Measurements from ENCODE around the gene RSRC1. TPM values are rescaled to one million over a fixed set of nuclear protein-coding genes. Genes with fewer than 3 reads are reported as not detected.

Gene RSRC1
- total and polyA plus RNA-seq, 2 of the 8 experiments (the other 6 are each of a cell fraction or from before 2014, with no cell fraction given), result 2.0 to 27.9 TPM

GRCh38 chr3:158210067-158210466, 100.2 kb downstream of the RSRC1 start:
- Histone ChIP-seq H3K23ac (ENCODE audit: insufficient read length) (no peak overlapping the region), H2BK20ac (ENCODE audit: low read length) (no peak overlapping the region), H3K9ac (replicated peaks in 1 of 4; ENCODE audit: extremely low read depth in 1 of 4, low read depth in 3 of 4, low read length in 3 of 4) (no peak overlapping the region), H2AFZ (ENCODE audit: low read length) (no peak overlapping the region), H3K18ac (ENCODE audit: extremely low read depth, low read length) (no peak overlapping the region), H3K4me1 (replicated peaks in 1 of 4; ENCODE audit: control insufficient read depth in 3 of 4, insufficient read depth in 4 of 4, low read length in 3 of 4) (no peaks in the 10 kb centered on the region), H4K8ac (ENCODE audit: extremely low read depth, insufficient read depth, low read length) (no peak overlapping the region), H3K56ac (replicated peaks; ENCODE audit: insufficient read length, low read depth, low read length) (no peak overlapping the region), H3K4me2 (ENCODE audit: insufficient read depth in 1 of 2, low read depth in 2 of 2, low read length in 2 of 2) (no peak overlapping the region), H2BK5ac (ENCODE audit: low read depth, low read length) (no peak overlapping the region), H3K23me2 (ENCODE audit: low read depth, low read length) (no peaks in the 10 kb centered on the region), H2BK12ac (ENCODE audit: low read depth, low read length) (no peak overlapping the region), H4K91ac (replicated peaks; ENCODE audit: insufficient read length, low read length) (no peak overlapping the region), H3K36me3 (ENCODE audit: control insufficient read depth in 2 of 4, insufficient read depth in 4 of 4, low read length in 3 of 4) (no peaks in the 10 kb centered on the region), H3K79me1 (ENCODE audit: low read depth, low read length) (no peaks in the 10 kb centered on the region), H2BK15ac (ENCODE audit: low read length) (no peak overlapping the region), H3K4me3 (ENCODE audit: extremely low read depth in 1 of 4, insufficient read depth in 2 of 4, low read depth in 3 of 4, low read length in 4 of 4) (no peak overlapping the region), H3K27ac (ENCODE audit: low read depth, low read length) (no peak overlapping the region), H3K27me3 (replicated peaks in 1 of 4; ENCODE audit: control insufficient read depth in 3 of 4, extremely low read depth in 1 of 4, insufficient read depth in 3 of 4, low read length in 3 of 4) (peaks cover 0 to 1% (median 0%) of the 10 kb centered on the region in 4 experiments; a peak in 1 of 7 replicates), H4K5ac (ENCODE audit: insufficient read length, low read depth, low read length) (no peak overlapping the region), H2AK5ac (ENCODE audit: low read depth, low read length) (no peak overlapping the region), H4K20me1 (replicated peaks in 1 of 2; ENCODE audit: control insufficient read depth in 1 of 2, insufficient read depth in 2 of 2, low read length in 2 of 2) (no peaks in the 10 kb centered on the region), H2BK120ac (replicated peaks; ENCODE audit: low read depth, low read length) (no peak overlapping the region), H3K9me3 (ENCODE audit: insufficient read depth in 2 of 2, low read depth in 1 of 2, low read length in 1 of 2) (no peaks in the 10 kb centered on the region), H3K4ac (replicated peaks; ENCODE audit: insufficient read length, low read depth, low read length) (no peak overlapping the region), H3K14ac (ENCODE audit: insufficient read length) (no peak overlapping the region), H3K79me2 (ENCODE audit: control insufficient read depth in 1 of 2, insufficient read depth in 2 of 2, low read length in 2 of 2) (no peaks in the 10 kb centered on the region)
- no peak for TF ChIP-seq BRCA1 (IDR thresholded peaks at IDR 0.05; ENCODE audit: low read depth, low read length)
- TF ChIP-seq SRF (IDR thresholded peaks at IDR 0.05; ENCODE audit: low read depth, low read length), result no peak
- TF ChIP-seq TCF12 (IDR thresholded peaks at IDR 0.05; ENCODE audit: low read depth, low read length), result no peak
- TF ChIP-seq CEBPB (IDR thresholded peaks at IDR 0.05; ENCODE audit: low read depth, low read length), result no peak
- no peak for TF ChIP-seq RFX5 (IDR thresholded peaks at IDR 0.05; ENCODE audit: borderline replicate concordance, low read depth, low read length)
- TF ChIP-seq EGR1 (IDR thresholded peaks at IDR 0.05; ENCODE audit: borderline replicate concordance, low read depth, low read length), result no peak
- TF ChIP-seq ATF2 (IDR thresholded peaks at IDR 0.05; ENCODE audit: low read length), result no peak
- no peak for TF ChIP-seq RXRA (IDR thresholded peaks at IDR 0.05; ENCODE audit: insufficient read depth, low read depth, low read length)
- no peak for TF ChIP-seq BCL11A (IDR thresholded peaks at IDR 0.05; ENCODE audit: low read depth in 2 of 2, low read length in 2 of 2)
- TF ChIP-seq CTBP2 (IDR thresholded peaks at IDR 0.05; ENCODE audit: borderline replicate concordance, insufficient read depth, insufficient read length, low read length), result no peak
- TF ChIP-seq CREB1 (IDR thresholded peaks at IDR 0.05), result no peak
- no peak for TF ChIP-seq NANOG (IDR thresholded peaks at IDR 0.05; ENCODE audit: insufficient read depth, low read depth, low read length, poor library complexity, severe bottlenecking)
- TF ChIP-seq SIRT6 (IDR thresholded peaks at IDR 0.05; ENCODE audit: low read length), result no peak
- TF ChIP-seq KDM5A (IDR thresholded peaks at IDR 0.05; ENCODE audit: low read length), result no peak
- ChIA-PET CTCF (ENCODE audit: partially characterized antibody) (no interaction called here), POLR2A (ENCODE audit: partially characterized antibody) (no interaction called here)
- WGBS, 2 experiments (ENCODE audit: extremely low coverage in 1 of 2, insufficient coverage in 1 of 2, insufficient read length in 1 of 2, insufficient replicate concordance in 2 of 2, low coverage in 1 of 2, low lambda C conversion rate in 2 of 2, missing lambda C conversion rate in 1 of 2), result 94% methylated on average over 4 of the region's 4 CpGs; no CpG with 5 or more reads in 1 of the 2 experiments
- DNase-seq (ENCODE audit: low read depth in 1 of 2, low spot score in 2 of 2) (no peak), FAIRE-seq (no peak)

All from H1 (cell line).